Panc1 (cell line): Measurements from ENCODE around the gene AGAP1. TPM values are rescaled to one million over a fixed set of nuclear protein-coding genes. Genes with fewer than 3 reads are reported as not detected.
A peak's percentile ranks its signal among the peaks of the same experiment; 100 is the strongest.

ENCODE experiments used
- ATAC-seq: fragments of 200-7000 bp; cut with Tn5 transposase; 2 replicates; pipeline ENCODE4 v1.9.1; 2020; ENCODE audit warnings: mild to moderate bottlenecking, moderate library complexity
- BruUV-seq: library from RNA; stranded (reverse); fragments of 400-500 nt; replicated peaks from 2 replicates; lab custom pipeline; 2021; lab: Mats Ljungman, UMichigan
- CTCF ChIA-PET: fragments of 300-600 bp; sonication (Branson Sonifier 250); formaldehyde crosslinking; loops from one replicate; lab custom pipeline; 2022; ENCODE audit warnings: antibody characterized with exemption; lab: Charles Lee
- POLR2A ChIA-PET: fragments of 300-600 bp; sonication (Branson Sonifier 250); formaldehyde crosslinking; loops from one replicate; lab custom pipeline; 2022; ENCODE audit warnings: antibody characterized with exemption; lab: Charles Lee
- DNase-seq: peaks from one replicate; pipeline ENCODE4 v3.0.0-alpha.2; 2010; ENCODE audit warnings: low read depth, low spot score
- H3K27ac ChIP-seq: 2 replicates; pipeline ENCODE4 v1.5.1; 2011; ENCODE audit warnings: mild to moderate bottlenecking, low read length, inconsistent platforms
- H3K27me3 ChIP-seq: fragments of 200-500 bp; sonication (Bioruptor generic); 2 replicates; pipeline ENCODE4 v1.6.0; 2014; ENCODE audit warnings: low read length, inconsistent platforms; ENCODE audit not compliant: control insufficient read depth, insufficient read depth
- H3K36me3 ChIP-seq: fragments of 200-500 bp; sonication (Bioruptor generic); 2 replicates; pipeline ENCODE4 v1.5.1; 2014; ENCODE audit warnings: inconsistent platforms, mild to moderate bottlenecking, low read length, moderate library complexity; ENCODE audit not compliant: control insufficient read depth, insufficient read depth
- H3K4me1 ChIP-seq: 2 replicates; pipeline ENCODE4 v1.5.1; 2011; ENCODE audit warnings: inconsistent platforms, mild to moderate bottlenecking, low read length, moderate library complexity; ENCODE audit not compliant: control insufficient read depth, insufficient read depth
- H3K4me3 ChIP-seq, 2 experiments: 2 replicates each; pipeline ENCODE4 v1.5.1; 2011 to 2012; ENCODE audit warnings: low read depth in 2 of 2, low read length in 2 of 2, mild to moderate bottlenecking in 2 of 2, inconsistent platforms in 1 of 2, moderate library complexity in 1 of 2
- H3K9me3 ChIP-seq: fragments of 200-500 bp; sonication (Bioruptor generic); 2 replicates; pipeline ENCODE4 v1.5.1; 2014; ENCODE audit warnings: low read depth, mild to moderate bottlenecking, inconsistent platforms, low read length, moderate library complexity; ENCODE audit not compliant: control insufficient read depth, insufficient read depth
- POLR2AphosphoS5 ChIP-seq: IDR thresholded peaks from 2 replicates; pipeline ENCODE4 v1.6.1; 2012; ENCODE audit warnings: mild to moderate bottlenecking, low read depth, low read length, moderate library complexity
- SIN3A ChIP-seq: IDR thresholded peaks from 2 replicates; pipeline ENCODE4 v1.6.1; 2012; ENCODE audit warnings: low read depth, mild to moderate bottlenecking, low read length, moderate library complexity, borderline replicate concordance; ENCODE audit not compliant: insufficient read depth
- TCF7L2 ChIP-seq: IDR thresholded peaks from 2 replicates; pipeline ENCODE4 v1.6.1; 2011; ENCODE audit warnings: mild to moderate bottlenecking, low read depth, low read length, inconsistent platforms
- in situ Hi-C: cut with HindIII; loops from 2 replicates; pipeline ENCODE4 v1.10.0; 2016; ENCODE audit warnings: low sequenced_read_pairs, low pct_unique_long_range_greater_than_20kb
- intact Hi-C: fragments of 100-400 bp; cut with micrococcal nuclease; formaldehyde crosslinking; loops from one replicate; pipeline ENCODE4 v1.10.0; 2022; ENCODE audit not compliant: unreplicated experiment
- total RNA-seq: library from RNA; stranded (reverse); gene quantifications from one replicate; pipeline ENCODE4 v1.2.1, GENCODE V29; 2021; ENCODE audit not compliant: unreplicated experiment
- TF ChIP-seq, protein P1 (sequence below), 2 experiments: IDR thresholded peaks; 2 replicates each; pipeline ENCODE4 v1.6.1; 2011 to 2012; ENCODE audit warnings: low read depth in 2 of 2, control low read depth in 1 of 2, low read length in 1 of 2, mild to moderate bottlenecking in 1 of 2, moderate library complexity in 1 of 2; ENCODE audit not compliant: insufficient read depth in 1 of 2
- TF ChIP-seq, protein P2 (sequence below): fragments of 450-650 bp; IDR thresholded peaks from 2 replicates; pipeline ENCODE4 v1.5.1; 2017; ENCODE audit warnings: mild to moderate bottlenecking

Gene AGAP1
- total RNA-seq, 1 experiment from 2014 or later, result 38.9 TPM

DNA sequence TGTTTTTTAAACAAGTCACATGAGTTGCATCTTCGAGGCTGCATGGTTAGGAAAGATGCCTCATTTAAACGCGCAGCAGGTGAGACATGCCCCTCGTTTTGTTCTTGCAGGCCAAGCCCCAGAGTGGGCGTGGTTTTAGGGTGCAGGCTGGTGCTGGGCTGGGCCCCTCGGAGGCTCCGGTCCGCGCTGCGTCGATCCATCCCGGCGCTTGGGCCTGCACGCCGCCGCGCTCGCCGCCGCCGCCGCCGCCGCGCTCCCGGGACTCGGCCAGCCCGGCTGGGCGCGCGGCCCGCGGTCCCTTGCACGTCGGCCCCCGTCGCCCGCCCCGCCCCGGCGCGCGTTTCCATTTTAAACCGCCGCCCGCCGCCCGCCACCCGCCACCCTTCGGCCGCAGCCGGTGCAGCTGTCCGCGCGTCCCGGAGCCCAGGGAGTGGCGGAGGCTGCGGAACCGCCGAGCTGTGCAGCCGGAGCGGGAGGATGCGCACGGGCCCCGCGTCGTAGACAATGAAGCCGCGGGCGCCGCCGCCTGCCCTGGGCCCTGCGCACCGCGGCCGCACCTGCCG lies 175.5 kb downstream of the AGAP1 start:
- in situ Hi-C loops (no loop called here), intact Hi-C loops (no loop called here)
- Histone ChIP-seq H3K36me3 (no peaks in the 10 kb centered on the region), H3K9me3 (no peaks in the 10 kb centered on the region), H3K27me3 (no peaks in the 10 kb centered on the region), H3K4me1 (peaks cover 25% of the 10 kb centered on the region), H3K4me3 (peak overlapping the region; percentile 31 to 53; a peak in 3 of 4 replicates), H3K27ac (no peak overlapping the region)
- ATAC-seq (peak; percentile 93), DNase-seq (no peak)
- BruUV-seq, result no TSS peak
- TF ChIP-seq TCF7L2 (no peak), SIN3A (no peak), POLR2AphosphoS5 (no peak)
- TF ChIP-seq, protein P1, sequence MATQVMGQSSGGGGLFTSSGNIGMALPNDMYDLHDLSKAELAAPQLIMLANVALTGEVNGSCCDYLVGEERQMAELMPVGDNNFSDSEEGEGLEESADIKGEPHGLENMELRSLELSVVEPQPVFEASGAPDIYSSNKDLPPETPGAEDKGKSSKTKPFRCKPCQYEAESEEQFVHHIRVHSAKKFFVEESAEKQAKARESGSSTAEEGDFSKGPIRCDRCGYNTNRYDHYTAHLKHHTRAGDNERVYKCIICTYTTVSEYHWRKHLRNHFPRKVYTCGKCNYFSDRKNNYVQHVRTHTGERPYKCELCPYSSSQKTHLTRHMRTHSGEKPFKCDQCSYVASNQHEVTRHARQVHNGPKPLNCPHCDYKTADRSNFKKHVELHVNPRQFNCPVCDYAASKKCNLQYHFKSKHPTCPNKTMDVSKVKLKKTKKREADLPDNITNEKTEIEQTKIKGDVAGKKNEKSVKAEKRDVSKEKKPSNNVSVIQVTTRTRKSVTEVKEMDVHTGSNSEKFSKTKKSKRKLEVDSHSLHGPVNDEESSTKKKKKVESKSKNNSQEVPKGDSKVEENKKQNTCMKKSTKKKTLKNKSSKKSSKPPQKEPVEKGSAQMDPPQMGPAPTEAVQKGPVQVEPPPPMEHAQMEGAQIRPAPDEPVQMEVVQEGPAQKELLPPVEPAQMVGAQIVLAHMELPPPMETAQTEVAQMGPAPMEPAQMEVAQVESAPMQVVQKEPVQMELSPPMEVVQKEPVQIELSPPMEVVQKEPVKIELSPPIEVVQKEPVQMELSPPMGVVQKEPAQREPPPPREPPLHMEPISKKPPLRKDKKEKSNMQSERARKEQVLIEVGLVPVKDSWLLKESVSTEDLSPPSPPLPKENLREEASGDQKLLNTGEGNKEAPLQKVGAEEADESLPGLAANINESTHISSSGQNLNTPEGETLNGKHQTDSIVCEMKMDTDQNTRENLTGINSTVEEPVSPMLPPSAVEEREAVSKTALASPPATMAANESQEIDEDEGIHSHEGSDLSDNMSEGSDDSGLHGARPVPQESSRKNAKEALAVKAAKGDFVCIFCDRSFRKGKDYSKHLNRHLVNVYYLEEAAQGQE (IDR thresholded peaks at IDR 0.05; ENCODE audit: insufficient read depth in 1 of 2, low read depth in 2 of 2, low read length in 1 of 2), result no peak
- TF ChIP-seq, protein P2, sequence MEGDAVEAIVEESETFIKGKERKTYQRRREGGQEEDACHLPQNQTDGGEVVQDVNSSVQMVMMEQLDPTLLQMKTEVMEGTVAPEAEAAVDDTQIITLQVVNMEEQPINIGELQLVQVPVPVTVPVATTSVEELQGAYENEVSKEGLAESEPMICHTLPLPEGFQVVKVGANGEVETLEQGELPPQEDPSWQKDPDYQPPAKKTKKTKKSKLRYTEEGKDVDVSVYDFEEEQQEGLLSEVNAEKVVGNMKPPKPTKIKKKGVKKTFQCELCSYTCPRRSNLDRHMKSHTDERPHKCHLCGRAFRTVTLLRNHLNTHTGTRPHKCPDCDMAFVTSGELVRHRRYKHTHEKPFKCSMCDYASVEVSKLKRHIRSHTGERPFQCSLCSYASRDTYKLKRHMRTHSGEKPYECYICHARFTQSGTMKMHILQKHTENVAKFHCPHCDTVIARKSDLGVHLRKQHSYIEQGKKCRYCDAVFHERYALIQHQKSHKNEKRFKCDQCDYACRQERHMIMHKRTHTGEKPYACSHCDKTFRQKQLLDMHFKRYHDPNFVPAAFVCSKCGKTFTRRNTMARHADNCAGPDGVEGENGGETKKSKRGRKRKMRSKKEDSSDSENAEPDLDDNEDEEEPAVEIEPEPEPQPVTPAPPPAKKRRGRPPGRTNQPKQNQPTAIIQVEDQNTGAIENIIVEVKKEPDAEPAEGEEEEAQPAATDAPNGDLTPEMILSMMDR, result no peak
- ChIA-PET POLR2A (no interaction called here), CTCF (interaction anchor here (0.6 kb wide), 1 partner anchor 117 kb away, joined by 12 read pairs; no protein-coding TSS in a partner anchor)

DNA sequence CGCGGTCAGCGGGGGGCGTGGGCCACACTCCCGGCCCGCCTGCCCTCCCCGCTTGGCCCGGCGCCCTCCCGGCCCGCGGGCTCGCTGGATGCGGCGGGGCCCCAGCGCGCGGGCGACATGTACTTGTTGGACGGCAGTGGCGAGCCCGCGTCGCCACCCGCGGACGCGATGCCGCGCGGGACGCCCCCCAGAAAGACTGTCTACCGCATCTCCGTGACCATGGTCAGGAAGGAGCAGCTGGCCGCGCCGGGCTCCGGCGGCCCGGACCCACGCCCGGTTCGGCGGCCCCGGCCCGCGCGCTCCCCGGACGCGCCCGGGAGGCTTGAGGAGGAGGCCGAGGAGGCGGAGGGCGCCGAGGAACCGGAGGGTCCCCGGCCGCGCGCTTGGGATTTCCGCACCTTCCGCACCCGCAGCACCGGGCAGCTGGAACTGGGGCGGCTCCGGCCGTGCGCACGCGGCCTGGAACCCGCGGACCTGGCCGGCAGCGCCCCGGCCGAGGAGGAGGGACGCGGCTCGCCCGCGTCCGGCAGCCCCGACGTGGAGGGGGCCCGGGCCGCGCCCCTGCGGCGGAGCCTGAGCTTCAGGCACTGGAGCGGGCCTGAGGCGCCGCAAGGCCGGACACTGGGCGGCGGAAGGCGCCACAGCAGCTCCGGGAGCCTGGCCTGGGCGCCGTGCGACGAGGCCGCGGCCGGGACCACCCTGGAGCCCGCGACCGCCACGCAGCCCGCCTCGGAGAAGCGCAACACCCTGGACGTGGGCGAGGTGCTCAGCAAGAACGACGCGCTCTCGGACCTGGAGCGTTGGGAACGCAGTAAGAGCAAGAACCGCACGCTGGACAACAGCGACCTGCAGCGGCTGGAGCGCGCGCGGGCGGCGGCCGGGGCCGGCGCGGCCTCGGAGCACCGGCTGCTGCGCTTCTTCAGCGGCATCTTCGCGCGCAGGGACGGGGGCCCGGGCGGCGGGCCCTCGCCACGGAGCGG lies 176.4 kb downstream of the AGAP1 start:
- CTCF ChIA-PET, result interaction anchor here (0.6 kb wide), 1 partner anchor 116 kb away, joined by 12 read pairs; no protein-coding TSS in a partner anchor
- H3K4me3 ChIP-seq, result peak overlapping the region; percentile 16 to 53; a peak in 3 of 4 replicates
- POLR2A ChIA-PET, result no interaction called here

More for the DNA sequence above, 176.4 kb downstream of the AGAP1 start:
- DNase-seq (no peak), ATAC-seq (peak; percentile 35)
- intact Hi-C loops, result no loop called here
- in situ Hi-C loops, result no loop called here
- H3K4me1 ChIP-seq, result peaks cover 23% of the 10 kb centered on the region
- H3K9me3 ChIP-seq, result no peaks in the 10 kb centered on the region
- BruUV-seq, result no TSS peak
- no peak overlapping the region for H3K27ac ChIP-seq
- no peaks in the 10 kb centered on the region for H3K27me3 ChIP-seq
- H3K36me3 ChIP-seq, result no peaks in the 10 kb centered on the region
- TF ChIP-seq POLR2AphosphoS5, result no peak
- TF ChIP-seq SIN3A, result no peak
- TF ChIP-seq TCF7L2, result no peak
- TF ChIP-seq, protein P1 (IDR thresholded peaks at IDR 0.05; ENCODE audit: insufficient read depth in 1 of 2, low read depth in 2 of 2, low read length in 1 of 2), result no peak
- TF ChIP-seq, protein P2, result no peak; the same call in 1 of the 2 replicates
